ENCODE measurements around the gene PNMT. TPM values are rescaled to one million over a fixed set of nuclear protein-coding genes. Genes with fewer than 3 reads are reported as not detected.
A peak's percentile ranks its signal among the peaks of the same experiment; 100 is the strongest.
"Not testable (repeated sequence)": the region's sequence is repeated elsewhere in the genome, so short reads cannot be mapped to it uniquely, and the experiment has no call there.

PNMT gene
- total and polyA plus RNA-seq, 7 donors: 5.9 to 15.3 (median 8.6) TPM

- Histone ChIP-seq H3K27ac (no peak overlapping the region), H3K9me3 (no peaks in the 10 kb centered on the region), H3K36me3 (ENCODE audit: insufficient read depth in 1 of 2, low read depth in 1 of 2) (peaks cover 0 to 46% of the 10 kb centered on the region in 2 donors), H3K4me3 (no peak overlapping the region), H3K4me1 (peaks cover 43% of the 10 kb centered on the region), H3K27me3 (ENCODE audit: insufficient read depth in 3 of 3, low read length in 2 of 3) (no peaks in the 10 kb centered on the region)
- peak in 3 of 4 donors; percentile 2 to 14 (median 4) for ATAC-seq
- no peak for TF ChIP-seq CTCF (IDR thresholded peaks at IDR 0.05)
- 43 to 80% (median 54%) methylated on average over 8 of the region's 8 CpGs for WGBS, 3 donors
- no peak for DNase-seq
- intact Hi-C loops (cut with DNase I): no loop called here
These were observed 38.1 kb downstream of the PNMT start for GRCh38 chr17:39706383-39706782.

- TF ChIP-seq CTCF (IDR thresholded peaks at IDR 0.05): no peak
These were observed 38.7 kb downstream of the PNMT start for GRCh38 chr17:39706921-39707337.

DNA sequence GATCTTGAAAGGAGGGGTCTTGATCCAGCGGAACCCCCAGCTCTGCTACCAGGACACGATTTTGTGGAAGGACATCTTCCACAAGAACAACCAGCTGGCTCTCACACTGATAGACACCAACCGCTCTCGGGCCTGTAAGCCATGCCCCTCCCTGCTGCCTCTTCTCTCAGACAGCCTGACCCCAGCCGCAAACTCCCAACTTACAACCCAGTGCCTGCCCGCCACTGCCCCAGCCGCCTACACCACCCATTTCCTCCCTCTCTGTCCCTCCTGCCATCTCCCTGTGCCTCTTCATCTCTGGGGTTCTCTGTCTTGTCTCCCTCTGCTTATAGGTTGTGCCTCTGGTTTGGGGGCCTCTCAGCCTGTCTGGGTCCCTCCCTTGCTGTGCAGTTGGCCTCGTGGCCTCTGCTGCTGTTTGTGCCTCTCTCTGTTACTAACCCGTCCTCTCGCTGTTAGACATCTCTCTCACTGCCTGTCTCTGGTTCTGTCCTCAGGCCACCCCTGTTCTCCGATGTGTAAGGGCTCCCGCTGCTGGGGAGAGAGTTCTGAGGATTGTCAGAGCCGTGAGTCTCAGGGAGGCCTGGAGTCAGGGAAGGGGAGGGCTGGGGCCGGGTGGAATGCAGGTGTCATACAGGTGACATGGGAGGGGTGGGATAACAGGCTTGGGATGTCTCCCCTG lies 41.2 kb downstream of the PNMT start:
- peak in 1 of 2 donors; percentile 8 for DNase-seq
- WGBS, 3 donors: 85 to 90% (median 89%) methylated on average over 13 to 14 of the region's 14 CpGs

More at GRCh38 chr17:39706921-39707337, 38.7 kb downstream of the PNMT start:
- Histone ChIP-seq H3K9me3 (no peaks in the 10 kb centered on the region), H3K27me3 (ENCODE audit: insufficient read depth in 3 of 3, low read length in 2 of 3) (no peaks in the 10 kb centered on the region), H3K4me3 (no peak overlapping the region), H3K4me1 (peaks cover 40% of the 10 kb centered on the region), H3K36me3 (ENCODE audit: insufficient read depth in 1 of 2, low read depth in 1 of 2) (peaks cover 0 to 51% of the 10 kb centered on the region in 2 donors), H3K27ac (no peak overlapping the region)
- DNase-seq: no peak
- WGBS, 3 donors: 64 to 82% (median 80%) methylated on average over 7 of the region's 7 CpGs
- no peak for ATAC-seq
- intact Hi-C loops (cut with DNase I): no loop called here

GRCh38 chr17:39709998-39710964 lies 42.0 kb downstream of the PNMT start:
- H3K9me3 ChIP-seq: no peaks in the 10 kb centered on the region
- intact Hi-C loops (cut with DNase I): loop anchor here in 1 of 2 donors (1.0 kb wide), 1 partner anchor 59 kb away; no protein-coding TSS in a partner anchor

More for the DNA sequence above, 41.2 kb downstream of the PNMT start:
- no peak overlapping the region for H3K4me3 ChIP-seq
- intact Hi-C loops (cut with DNase I): no loop called here
- no peak for TF ChIP-seq CTCF (IDR thresholded peaks at IDR 0.05)
- H3K4me1 ChIP-seq: peaks cover 17% of the 10 kb centered on the region
- no peak for ATAC-seq
- no peaks in the 10 kb centered on the region for H3K27me3 ChIP-seq (ENCODE audit: insufficient read depth in 3 of 3, low read length in 2 of 3)
- no peak overlapping the region for H3K27ac ChIP-seq
- no peaks in the 10 kb centered on the region for H3K9me3 ChIP-seq
- H3K36me3 ChIP-seq (ENCODE audit: insufficient read depth in 1 of 2, low read depth in 1 of 2): peaks cover 0 to 76% of the 10 kb centered on the region in 2 donors

DNA sequence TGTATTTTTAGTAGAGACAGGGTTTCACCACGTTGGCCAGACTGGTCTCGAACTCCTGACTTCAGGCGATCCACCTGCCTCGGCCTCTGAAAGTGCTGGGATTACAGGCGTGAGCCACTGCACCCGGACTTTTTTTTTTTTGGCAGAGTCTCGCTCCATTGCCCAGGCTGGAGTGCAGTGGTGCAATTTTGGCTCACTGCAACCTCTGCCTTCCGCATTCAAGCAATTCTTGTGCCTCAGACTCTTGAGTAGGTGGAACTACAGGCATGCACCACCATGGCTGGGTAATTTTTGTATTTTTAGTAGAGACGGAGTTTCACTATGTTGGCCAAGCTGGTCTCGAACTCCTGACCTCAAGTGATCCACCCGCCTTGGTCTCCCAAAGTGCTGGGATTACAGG lies 42.8 kb downstream of the PNMT start:
- H3K4me1 ChIP-seq; H3K27me3 ChIP-seq (ENCODE audit: insufficient read depth in 3 of 3, low read length in 2 of 3); H3K9me3 ChIP-seq; H3K4me3 ChIP-seq; ATAC-seq; H3K27ac ChIP-seq; intact Hi-C loops (cut with DNase I): not testable (repeated sequence)
- peak in 1 of 2 donors; percentile 9 for DNase-seq
- WGBS, 3 donors: 84 to 90% (median 86%) methylated on average over 11 of the region's 11 CpGs
- H3K36me3 ChIP-seq (ENCODE audit: insufficient read depth in 1 of 2, low read depth in 1 of 2): peaks cover 0 to 92% of the 10 kb centered on the region in 2 donors

More at GRCh38 chr17:39709998-39710964, 42.0 kb downstream of the PNMT start:
- no peak for ATAC-seq
- Histone ChIP-seq H3K4me3 (no peak overlapping the region), H3K36me3 (ENCODE audit: insufficient read depth in 1 of 2, low read depth in 1 of 2) (peaks cover 0 to 85% of the 10 kb centered on the region in 2 donors), H3K4me1 (peaks cover 8% of the 10 kb centered on the region), H3K27me3 (ENCODE audit: insufficient read depth in 3 of 3, low read length in 2 of 3) (no peaks in the 10 kb centered on the region), H3K27ac (no peak overlapping the region)
- TF ChIP-seq CTCF (IDR thresholded peaks at IDR 0.05): no peak
- 85 to 86% (median 85%) methylated on average over 20 of the region's 20 CpGs for WGBS, 3 donors
- peak in 1 of 2 donors; percentile 49 for DNase-seq
